GM12891 (cell line): ENCODE results near the gene SPOPL. TPM values are rescaled to one million over a fixed set of nuclear protein-coding genes. Genes with fewer than 3 reads are reported as not detected.
"Not testable (repeated sequence)": the region's sequence is repeated elsewhere in the genome, so short reads cannot be mapped to it uniquely, and the experiment has no call there.

Source experiments
- DNase-seq: peaks from one replicate; pipeline ENCODE4 v3.0.0; 2011; ENCODE audit warnings: low spot score; ENCODE audit not compliant: insufficient read length
- FAIRE-seq: peaks from 2 replicates; lab custom pipeline; 2011; peaks lifted over from hg19 to GRCh38; lab: Jason Lieb, UNC
- PAX5 ChIP-seq: IDR thresholded peaks from 2 replicates; pipeline ENCODE4 v1.6.1; 2011; ENCODE audit warnings: low read length, moderate library complexity, mild to moderate bottlenecking; ENCODE audit not compliant: insufficient read depth, severe bottlenecking
- POLR2A ChIP-seq: IDR thresholded peaks from 2 replicates; pipeline ENCODE4 v1.6.1; 2011; ENCODE audit warnings: low read depth, low read length, control low read depth
- POLR2AphosphoS5 ChIP-seq: IDR thresholded peaks from 2 replicates; pipeline ENCODE4 v1.6.1; 2011; ENCODE audit warnings: low read depth, low read length, control low read depth
- POU2F2 ChIP-seq: IDR thresholded peaks from 2 replicates; pipeline ENCODE4 v1.6.1; 2011; ENCODE audit warnings: low read depth, mild to moderate bottlenecking, control low read depth, low read length, moderate library complexity
- SPI1 ChIP-seq: IDR thresholded peaks from 2 replicates; pipeline ENCODE4 v1.6.1; 2011; ENCODE audit warnings: low read depth, low read length, control low read depth
- TAF1 ChIP-seq: IDR thresholded peaks from 2 replicates; pipeline ENCODE4 v1.6.1; 2011; ENCODE audit warnings: low read depth, low read length, control low read depth
- polyA plus RNA-seq: library from polyadenylated mRNA; unstranded; fragments of >200 nt; gene quantifications from one replicate; pipeline ENCODE4 v1.2.1, GENCODE V29; 2012; ENCODE audit warnings: low read depth, missing spikeins, inconsistent platforms; ENCODE audit not compliant: missing spikeins

The SPOPL gene
- polyA plus RNA-seq, result 4.8 TPM

DNA sequence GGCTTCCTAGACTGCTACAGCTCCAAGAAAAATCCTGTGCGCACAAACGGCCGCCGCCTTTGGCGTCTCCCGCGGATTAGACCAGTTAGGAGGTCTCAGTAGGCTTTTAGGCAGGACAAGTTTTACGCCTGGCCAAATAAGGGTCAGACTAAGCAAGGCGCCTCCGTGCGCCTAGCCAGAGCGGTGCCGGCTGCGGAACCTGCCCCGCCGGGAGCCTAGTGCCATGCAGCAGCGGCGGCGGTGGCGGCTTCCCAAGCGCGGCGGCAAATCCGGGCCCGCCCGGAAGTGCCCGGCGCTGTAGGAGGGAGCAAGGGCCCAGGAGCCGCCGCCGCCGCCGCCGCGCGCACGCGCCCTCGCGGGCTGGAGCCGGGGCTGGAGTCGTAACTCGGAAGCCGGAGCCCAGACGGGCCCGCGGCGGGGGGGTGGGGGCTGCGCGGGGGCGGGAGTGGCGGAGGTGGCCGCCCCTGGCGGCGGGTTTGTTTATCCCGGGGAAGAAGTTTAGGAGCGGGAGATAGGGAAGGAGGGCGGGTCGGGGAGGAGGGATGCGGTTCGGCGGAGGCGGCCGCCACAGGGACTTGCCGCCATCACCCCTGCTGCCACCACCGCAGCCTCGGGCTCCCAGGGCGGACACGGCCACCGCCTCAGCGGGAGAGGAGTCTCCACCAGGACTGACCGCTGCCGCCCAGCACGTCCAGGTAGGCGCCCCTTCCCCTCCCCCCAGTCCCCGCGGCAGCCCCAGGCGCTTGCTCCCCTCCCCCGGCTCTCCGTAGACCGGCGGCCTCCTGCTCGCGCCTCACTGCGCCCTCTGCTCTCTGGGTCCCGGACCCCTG, at the start of gene SPOPL:
Gene SPOPL (plus strand): TSS at position 346 of the 830 bp plus-strand sequence. CDS start 48,447 bp downstream, outside the sequence.
- TF ChIP-seq POLR2A (peak; percentile 80), POU2F2 (0 out of 2 replicates have a peak, but pooled peaks have one; percentile 16), POLR2AphosphoS5 (peak; percentile 80; the same call in 1 of the 2 replicates), PAX5 (no peak), TAF1 (peak; percentile 29; the same call in 1 of the 2 replicates), SPI1 (no peak; the same call in 1 of the 2 replicates)
- peak; percentile 75 for FAIRE-seq
- peak; percentile 81 for DNase-seq

DNA sequence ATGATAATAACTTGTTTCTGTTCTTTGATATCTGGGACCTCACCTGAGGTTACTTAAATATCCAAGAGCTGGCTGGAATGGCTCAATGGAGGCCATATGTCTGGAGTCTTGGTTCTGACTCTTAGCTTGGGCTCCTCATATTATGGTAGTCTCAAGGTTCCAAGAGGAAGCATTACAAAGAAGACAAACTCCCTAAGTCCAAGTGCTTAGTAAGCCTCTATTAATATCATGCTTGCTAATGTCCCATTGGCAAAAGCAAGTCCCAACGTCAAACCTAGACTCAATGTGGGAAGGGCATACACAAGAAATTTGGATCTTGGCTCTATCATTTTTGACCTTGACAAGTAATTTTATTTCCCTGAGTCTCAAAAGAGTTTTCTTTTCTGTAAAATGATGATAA, 49.2 kb upstream of the SPOPL start:
- TF ChIP-seq TAF1 (no peak), SPI1 (no peak), POLR2AphosphoS5 (no peak), POLR2A (no peak), POU2F2 (no peak), PAX5 (no peak)
- FAIRE-seq, result no peak
- DNase-seq, result no peak

DNA sequence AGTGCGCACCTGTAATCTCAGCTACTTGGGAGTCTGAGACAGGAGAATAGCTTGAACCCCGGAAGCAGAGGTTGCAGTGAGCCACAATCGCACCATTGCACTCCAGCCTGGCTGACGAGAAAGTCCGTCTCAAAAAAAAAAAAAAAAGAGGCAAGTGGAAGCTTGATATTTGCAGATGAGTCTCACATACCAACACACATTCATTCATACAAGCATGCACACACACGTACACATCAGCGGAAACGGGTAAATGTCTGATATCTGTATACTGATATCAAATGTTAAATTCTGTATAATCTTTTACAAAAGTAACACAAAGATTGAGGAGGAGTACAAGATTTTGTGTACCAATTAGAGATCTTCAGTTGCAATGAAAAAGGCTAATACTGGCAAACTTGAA, 47.8 kb upstream of the SPOPL start:
- FAIRE-seq, result no peak
- TF ChIP-seq POU2F2 (no peak), TAF1 (no peak), PAX5 (no peak), POLR2A (no peak), SPI1 (no peak), POLR2AphosphoS5 (no peak)

DNA sequence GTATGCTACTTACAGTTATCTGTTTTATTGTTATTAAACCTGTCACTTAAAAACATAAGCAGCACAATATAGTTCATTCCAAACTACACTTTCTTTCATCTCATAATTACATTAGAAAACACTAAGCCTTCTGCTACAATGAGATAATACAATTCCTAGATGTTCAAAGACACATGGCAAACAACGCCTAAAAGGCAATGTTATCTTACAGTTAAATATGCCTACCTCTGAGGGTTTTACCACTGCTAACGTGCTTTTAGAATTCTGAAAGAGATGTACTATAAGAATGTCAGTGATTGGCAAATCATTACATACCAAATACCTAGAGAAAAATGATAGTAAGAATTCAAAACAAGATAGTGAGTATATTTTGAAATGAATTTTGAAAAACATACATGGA, 46.8 kb upstream of the SPOPL start:
- TF ChIP-seq POU2F2 (no peak), TAF1 (no peak), PAX5 (no peak), POLR2A (no peak), POLR2AphosphoS5 (no peak), SPI1 (no peak)
- DNase-seq (no peak), FAIRE-seq (no peak)

More for the DNA sequence above, 47.8 kb upstream of the SPOPL start:
- no peak for DNase-seq

DNA sequence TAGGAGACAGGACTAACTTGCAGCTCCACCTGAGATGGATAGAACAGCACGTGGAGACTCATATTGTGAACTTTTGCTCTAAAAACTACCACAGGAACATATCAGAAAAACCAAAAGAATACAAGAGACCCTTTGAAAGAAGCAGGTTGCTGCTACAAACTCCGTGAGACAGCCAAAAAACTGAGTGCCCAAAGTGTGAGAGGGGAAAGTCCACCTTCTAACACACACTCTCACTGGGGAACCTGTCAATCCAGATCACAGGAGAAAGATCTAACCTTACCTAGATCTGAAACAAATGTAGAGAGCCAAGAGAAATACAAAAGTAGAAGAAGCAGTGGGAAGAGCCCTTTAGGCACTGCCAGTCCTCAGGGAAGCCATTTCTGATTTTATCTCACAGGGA, 46.3 kb upstream of the SPOPL start:
- no peak for FAIRE-seq
- DNase-seq, result no peak
- TF ChIP-seq POLR2A (no peak), PAX5 (no peak), POLR2AphosphoS5 (no peak), TAF1 (no peak), POU2F2 (no peak), SPI1 (no peak)

DNA sequence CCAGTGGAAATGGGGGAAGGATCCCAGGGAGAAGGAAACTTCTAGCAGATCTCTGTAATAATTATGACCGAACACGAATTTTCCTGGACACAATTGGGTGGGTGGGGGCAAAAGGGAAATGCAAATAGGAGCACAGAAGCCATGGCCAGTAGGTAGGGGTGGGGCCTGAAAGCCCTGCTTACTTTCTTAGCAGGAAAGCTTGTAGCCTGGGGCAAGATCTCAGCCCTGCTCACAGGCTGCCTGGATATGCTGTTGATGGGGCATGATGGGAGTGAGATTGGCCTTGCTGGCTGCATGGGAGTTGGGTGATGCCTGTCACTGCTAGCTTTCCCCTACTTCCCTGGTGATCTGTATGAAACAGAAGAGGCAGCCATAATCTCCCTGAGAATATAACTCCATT, 45.9 kb upstream of the SPOPL start:
- no peak for TF ChIP-seq SPI1
- no peak for TF ChIP-seq POLR2A
- TF ChIP-seq POLR2AphosphoS5, result no peak
- TF ChIP-seq POU2F2, result no peak
- TF ChIP-seq PAX5, result no peak
- DNase-seq, result no peak
- FAIRE-seq, result no peak

DNA sequence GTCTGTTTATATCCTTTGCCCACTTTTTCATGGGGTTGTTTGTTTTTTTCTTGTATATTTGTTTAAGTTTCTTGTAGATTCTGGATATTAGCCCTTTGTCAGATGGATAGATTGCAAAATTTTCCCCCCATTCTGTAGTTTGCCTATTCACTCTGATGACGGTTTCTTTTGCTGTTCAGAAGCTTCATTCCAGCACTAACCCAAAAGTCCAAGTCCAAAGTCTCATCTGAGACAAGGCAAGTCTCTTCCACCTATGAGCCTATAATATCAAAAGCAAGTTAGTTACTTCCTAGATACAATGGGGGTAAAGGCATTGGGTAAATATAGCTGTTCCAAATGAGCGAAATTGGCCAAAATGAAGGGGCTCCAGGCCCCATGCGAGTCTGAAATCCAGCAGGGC, 38.9 kb upstream of the SPOPL start:
- DNase-seq, FAIRE-seq: not testable (repeated sequence)

DNA sequence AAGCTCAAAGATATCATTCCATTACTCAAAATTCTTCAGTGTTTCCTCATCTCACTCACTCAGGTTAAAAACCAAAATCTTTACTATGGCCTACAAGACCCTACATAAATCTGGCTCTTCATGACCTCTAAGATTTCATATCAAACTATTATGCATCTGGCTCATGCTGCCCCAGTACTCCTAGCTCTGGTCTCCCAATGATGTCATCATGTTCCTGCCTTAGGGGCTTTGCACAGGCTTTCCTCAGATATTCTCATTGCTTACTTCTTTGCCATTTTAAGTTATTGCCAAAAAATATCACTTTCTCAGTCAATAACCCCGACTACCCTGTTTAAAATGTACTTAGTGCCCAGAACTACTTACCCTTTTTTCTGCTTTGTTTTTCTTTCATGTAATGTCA, 33.0 kb upstream of the SPOPL start:
- FAIRE-seq, result no peak
- no peak for DNase-seq
- TF ChIP-seq TAF1, result no peak
- no peak for TF ChIP-seq POLR2AphosphoS5
- TF ChIP-seq POU2F2, result no peak
- TF ChIP-seq PAX5, result no peak
- TF ChIP-seq SPI1, result no peak
- TF ChIP-seq POLR2A, result no peak

DNA sequence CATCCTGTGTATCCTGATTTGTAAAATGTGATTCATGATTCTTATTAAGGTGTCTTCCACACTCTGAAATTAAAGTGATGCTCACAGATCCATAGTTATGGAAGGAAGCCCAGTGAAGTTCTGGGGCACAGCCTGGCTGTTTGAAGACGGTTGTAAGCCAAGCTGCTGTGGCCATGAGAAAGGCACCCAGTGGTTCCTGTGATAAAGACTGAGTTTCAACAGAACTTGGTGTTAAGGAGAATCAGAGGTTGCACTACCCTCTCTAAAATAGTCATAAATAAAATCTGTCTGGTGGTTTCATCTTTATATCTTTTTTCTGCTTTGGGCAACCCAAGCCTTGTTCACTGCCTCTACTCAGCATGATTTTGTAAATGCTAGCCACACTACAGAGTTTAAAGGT, 32.2 kb upstream of the SPOPL start:
- FAIRE-seq (no peak), DNase-seq (no peak)
- no peak for TF ChIP-seq POU2F2
- TF ChIP-seq POLR2AphosphoS5, result no peak
- TF ChIP-seq SPI1, result no peak
- no peak for TF ChIP-seq TAF1
- no peak for TF ChIP-seq PAX5
- no peak for TF ChIP-seq POLR2A

DNA sequence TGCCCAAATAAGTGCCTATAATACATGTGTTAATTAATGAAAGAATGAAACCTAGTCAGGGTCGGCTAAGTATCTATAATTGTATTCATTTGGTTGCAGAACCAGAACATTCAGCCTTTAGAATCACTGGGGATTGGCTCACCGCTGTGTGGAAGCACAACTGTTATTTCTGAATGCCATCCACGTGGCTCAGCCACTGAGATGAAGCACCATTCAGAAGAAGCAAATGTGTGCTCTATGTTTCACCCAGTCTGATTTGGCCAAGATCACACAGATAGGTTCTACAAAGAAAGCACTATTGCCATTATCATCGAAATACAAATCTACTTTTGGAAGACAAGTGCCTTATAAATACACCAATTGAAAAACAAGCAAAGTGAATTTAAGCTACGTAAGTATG, 30.6 kb upstream of the SPOPL start:
- no peak for FAIRE-seq
- no peak for TF ChIP-seq PAX5
- TF ChIP-seq TAF1, result no peak
- TF ChIP-seq POU2F2, result no peak
- TF ChIP-seq SPI1, result no peak
- no peak for TF ChIP-seq POLR2A
- no peak for TF ChIP-seq POLR2AphosphoS5
- no peak for DNase-seq
